ENCODE measurements around the gene JAK2. TPM values are rescaled to one million over a fixed set of nuclear protein-coding genes. Genes with fewer than 3 reads are reported as not detected.
"Not testable (repeated sequence)": the region's sequence is repeated elsewhere in the genome, so short reads cannot be mapped to it uniquely, and the experiment has no call there.

The JAK2 gene
- total RNA-seq, 1 experiment from 2014 or later: 2.8 TPM

DNA sequence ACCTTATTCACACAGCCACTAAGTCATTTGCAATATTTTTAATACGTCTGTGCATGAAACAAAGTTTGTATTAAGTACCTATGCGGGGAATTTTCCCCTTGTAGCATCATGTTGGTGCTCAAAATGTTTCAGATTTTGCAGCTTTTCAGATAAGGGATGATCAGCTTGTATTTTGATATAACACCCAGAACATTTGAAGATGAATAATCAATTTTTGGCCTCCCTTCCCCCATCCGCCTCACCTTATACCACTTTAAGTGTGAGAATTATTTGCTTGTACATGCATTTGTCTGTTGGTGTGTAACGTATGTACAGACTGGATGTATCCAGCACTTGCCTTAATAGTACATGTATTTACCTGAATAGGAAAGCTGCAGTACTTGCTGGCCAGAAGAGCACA lies 1.7 kb downstream of the JAK2 start:
- H3K36me3 ChIP-seq (replicated peaks; ENCODE audit: control insufficient read depth, insufficient read depth, low read length): no peaks in the 10 kb centered on the region
- 0 out of 2 replicates have a peak, but pooled peaks cover 1% of the 10 kb centered on the region for H3K27me3 ChIP-seq (ENCODE audit: control insufficient read depth, insufficient read depth, low read length)
- DNase-seq: no peak
- no peak overlapping the region for H3K4me3 ChIP-seq (ENCODE audit: insufficient read depth, low read depth, low read length)

GRCh38 chr9:4987961-4988421 lies 2.9 kb downstream of the JAK2 start:
- Histone ChIP-seq H3K36me3 (replicated peaks; ENCODE audit: control insufficient read depth, insufficient read depth, low read length) (no peaks in the 10 kb centered on the region), H3K4me3 (ENCODE audit: insufficient read depth, low read depth, low read length) (no peak overlapping the region), H3K27me3 (ENCODE audit: control insufficient read depth, insufficient read depth, low read length) (0 out of 2 replicates have a peak, but pooled peaks cover 1% of the 10 kb centered on the region)
- DNase-seq: peak; percentile 71

GRCh38 chr9:4992872-4993271 lies 7.8 kb downstream of the JAK2 start:
- Histone ChIP-seq H3K4me3 (ENCODE audit: insufficient read depth, low read depth, low read length) (no peak overlapping the region), H3K27me3 (ENCODE audit: control insufficient read depth, insufficient read depth, low read length) (no peaks in the 10 kb centered on the region), H3K36me3 (replicated peaks; ENCODE audit: control insufficient read depth, insufficient read depth, low read length) (no peaks in the 10 kb centered on the region)
- no peak for DNase-seq

- Histone ChIP-seq H3K36me3 (replicated peaks; ENCODE audit: control insufficient read depth, insufficient read depth, low read length) (no peaks in the 10 kb centered on the region), H3K27me3 (ENCODE audit: control insufficient read depth, insufficient read depth, low read length) (no peaks in the 10 kb centered on the region), H3K4me3 (ENCODE audit: insufficient read depth, low read depth, low read length) (no peak overlapping the region)
- DNase-seq: no peak
Measured at GRCh38 chr9:4994166-4994890, 9.3 kb downstream of the JAK2 start.

DNA sequence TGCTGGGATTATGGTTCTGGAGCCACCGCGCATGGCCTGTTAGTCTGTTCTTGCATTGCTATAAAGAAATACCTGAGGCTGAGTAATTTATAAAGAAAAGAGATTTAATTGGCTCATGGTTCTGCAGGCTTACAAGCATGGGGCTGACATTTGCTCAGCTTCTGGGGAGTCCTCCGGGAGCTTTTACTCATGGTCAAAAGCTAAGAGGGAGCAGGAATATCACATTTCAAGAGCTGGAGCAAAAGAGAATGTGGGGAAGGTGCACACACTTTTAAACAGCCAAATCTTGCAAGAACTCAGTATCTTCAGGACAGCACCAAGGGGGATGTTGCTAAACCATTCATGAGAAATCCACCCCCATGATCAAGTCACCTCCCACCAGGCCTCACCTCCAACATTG lies 12.1 kb downstream of the JAK2 start:
- Histone ChIP-seq H3K4me3 (ENCODE audit: insufficient read depth, low read depth, low read length) (no peak overlapping the region), H3K27me3 (ENCODE audit: control insufficient read depth, insufficient read depth, low read length) (no peaks in the 10 kb centered on the region), H3K36me3 (replicated peaks; ENCODE audit: control insufficient read depth, insufficient read depth, low read length) (no peaks in the 10 kb centered on the region)
- DNase-seq: no peak

DNA sequence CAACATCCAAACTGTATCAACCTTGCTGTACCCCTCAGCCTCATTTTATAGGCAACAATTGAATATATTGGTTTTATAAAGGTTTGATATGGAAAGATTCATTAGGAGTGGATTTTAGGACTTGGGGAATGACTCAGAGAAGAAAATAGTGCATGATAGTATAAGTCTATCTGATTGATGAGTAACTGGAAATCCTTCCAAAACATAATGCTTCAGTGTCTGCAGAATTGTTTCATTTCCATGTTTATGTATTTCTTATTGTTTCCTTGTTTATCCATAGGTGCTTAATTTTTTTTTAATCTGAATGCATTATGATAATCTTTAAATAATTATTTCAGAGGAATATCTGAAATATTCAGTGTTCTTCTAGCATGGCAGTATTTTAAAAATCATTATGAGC lies 12.6 kb downstream of the JAK2 start:
- no peak for DNase-seq
- Histone ChIP-seq H3K36me3 (replicated peaks; ENCODE audit: control insufficient read depth, insufficient read depth, low read length) (no peaks in the 10 kb centered on the region), H3K4me3 (ENCODE audit: insufficient read depth, low read depth, low read length) (no peak overlapping the region), H3K27me3 (ENCODE audit: control insufficient read depth, insufficient read depth, low read length) (no peaks in the 10 kb centered on the region)

DNA sequence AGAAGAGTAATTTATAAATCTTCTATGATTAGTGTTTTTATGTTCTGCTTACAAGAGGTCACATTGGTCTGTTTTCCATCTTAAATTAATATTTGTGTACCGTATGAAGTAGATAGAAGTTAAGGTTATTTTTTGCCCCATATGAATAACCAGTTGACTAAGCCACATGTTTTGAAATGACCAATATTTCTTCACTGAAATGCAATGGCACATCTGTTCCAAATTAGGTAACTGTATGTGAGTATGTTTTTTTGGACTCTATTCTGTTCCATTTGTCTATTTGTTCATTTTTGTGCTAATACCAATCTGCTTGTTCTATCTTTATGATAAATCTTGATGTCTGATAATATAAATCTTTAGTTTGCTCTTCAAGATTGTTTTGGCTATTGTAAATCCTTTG lies 17.7 kb downstream of the JAK2 start:
- Histone ChIP-seq H3K36me3 (replicated peaks; ENCODE audit: control insufficient read depth, insufficient read depth, low read length) (no peaks in the 10 kb centered on the region), H3K4me3 (ENCODE audit: insufficient read depth, low read depth, low read length) (no peak overlapping the region), H3K27me3 (ENCODE audit: control insufficient read depth, insufficient read depth, low read length) (no peaks in the 10 kb centered on the region)
- DNase-seq: no peak

DNA sequence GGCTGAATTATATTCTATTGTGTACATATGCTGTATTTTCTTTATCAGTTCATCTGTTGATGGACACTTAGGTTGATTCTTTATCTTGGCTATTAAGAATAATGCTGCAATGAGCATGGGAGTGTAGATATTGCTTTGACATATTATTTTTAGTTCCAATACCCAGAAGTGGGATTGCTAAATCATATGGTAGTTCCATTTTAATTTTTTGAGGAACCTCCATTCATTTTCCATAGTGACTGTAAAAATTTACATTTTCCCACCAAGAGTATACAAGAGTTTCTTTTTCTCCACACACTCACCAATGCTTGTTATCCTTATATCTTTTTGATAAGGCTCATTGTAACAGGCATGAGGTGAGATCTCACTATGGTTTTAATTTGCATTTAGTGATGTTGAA lies 19.4 kb downstream of the JAK2 start:
- Histone ChIP-seq H3K4me3 (ENCODE audit: insufficient read depth, low read depth, low read length) (no peak overlapping the region), H3K27me3 (ENCODE audit: control insufficient read depth, insufficient read depth, low read length) (no peaks in the 10 kb centered on the region), H3K36me3 (replicated peaks; ENCODE audit: control insufficient read depth, insufficient read depth, low read length) (no peaks in the 10 kb centered on the region)
- DNase-seq: no peak

DNA sequence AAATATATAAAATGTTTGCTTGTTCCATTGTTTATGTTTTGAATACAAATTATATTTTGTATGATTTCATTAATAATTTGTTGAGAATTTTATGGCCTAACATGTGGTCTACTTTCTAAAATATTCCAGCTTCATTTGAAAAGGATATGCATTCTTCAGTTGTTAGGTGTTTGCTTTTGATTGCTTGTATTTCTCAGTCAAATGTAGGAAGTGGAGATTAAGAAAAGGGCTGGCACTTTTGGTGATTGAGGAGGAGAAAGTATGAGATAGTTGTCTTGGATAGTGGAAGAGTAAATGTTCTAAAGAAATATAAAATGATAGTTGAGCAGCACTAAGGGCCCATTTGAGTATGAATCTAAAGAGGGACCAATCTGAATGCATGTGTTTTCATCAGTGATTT lies 23.1 kb downstream of the JAK2 start:
- no peak overlapping the region for H3K4me3 ChIP-seq (ENCODE audit: insufficient read depth, low read depth, low read length)
- no peaks in the 10 kb centered on the region for H3K27me3 ChIP-seq (ENCODE audit: control insufficient read depth, insufficient read depth, low read length)
- no peak for DNase-seq
- H3K36me3 ChIP-seq (replicated peaks; ENCODE audit: control insufficient read depth, insufficient read depth, low read length): no peaks in the 10 kb centered on the region

- DNase-seq: no peak
- no peaks in the 10 kb centered on the region for H3K36me3 ChIP-seq (replicated peaks; ENCODE audit: control insufficient read depth, insufficient read depth, low read length)
- no peak overlapping the region for H3K4me3 ChIP-seq (ENCODE audit: insufficient read depth, low read depth, low read length)
- H3K27me3 ChIP-seq (ENCODE audit: control insufficient read depth, insufficient read depth, low read length): no peaks in the 10 kb centered on the region
Measured at GRCh38 chr9:5013374-5013773, 28.3 kb downstream of the JAK2 start.

DNA sequence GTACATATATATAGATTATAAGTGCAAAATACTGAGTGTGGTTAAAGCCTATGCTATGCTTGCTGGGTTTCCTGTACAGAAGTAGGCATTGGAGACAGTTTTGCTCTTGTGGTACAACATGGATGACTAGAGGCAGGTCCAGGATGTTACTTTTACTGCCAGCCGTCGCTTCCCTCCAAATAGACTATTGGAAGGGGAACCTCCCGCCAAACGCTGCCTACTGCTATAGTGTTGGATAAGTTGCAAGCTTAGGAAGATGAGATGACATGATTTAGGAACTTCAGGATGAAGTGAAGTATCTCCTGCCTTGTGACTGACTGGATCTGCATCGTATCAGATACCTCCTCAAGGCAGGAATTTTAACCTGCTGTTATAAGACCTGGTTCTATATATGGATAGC lies 30.9 kb downstream of the JAK2 start:
- DNase-seq: no peak
- H3K27me3 ChIP-seq (ENCODE audit: control insufficient read depth, insufficient read depth, low read length): no peaks in the 10 kb centered on the region
- no peaks in the 10 kb centered on the region for H3K36me3 ChIP-seq (replicated peaks; ENCODE audit: control insufficient read depth, insufficient read depth, low read length)
- no peak overlapping the region for H3K4me3 ChIP-seq (ENCODE audit: insufficient read depth, low read depth, low read length)

- H3K36me3 ChIP-seq (replicated peaks; ENCODE audit: control insufficient read depth, insufficient read depth, low read length): no peaks in the 10 kb centered on the region
- H3K27me3 ChIP-seq (ENCODE audit: control insufficient read depth, insufficient read depth, low read length): no peaks in the 10 kb centered on the region
- no peak for DNase-seq
- H3K4me3 ChIP-seq (ENCODE audit: insufficient read depth, low read depth, low read length): no peak overlapping the region
Measured at GRCh38 chr9:5025416-5025815, 40.3 kb downstream of the JAK2 start.

DNA sequence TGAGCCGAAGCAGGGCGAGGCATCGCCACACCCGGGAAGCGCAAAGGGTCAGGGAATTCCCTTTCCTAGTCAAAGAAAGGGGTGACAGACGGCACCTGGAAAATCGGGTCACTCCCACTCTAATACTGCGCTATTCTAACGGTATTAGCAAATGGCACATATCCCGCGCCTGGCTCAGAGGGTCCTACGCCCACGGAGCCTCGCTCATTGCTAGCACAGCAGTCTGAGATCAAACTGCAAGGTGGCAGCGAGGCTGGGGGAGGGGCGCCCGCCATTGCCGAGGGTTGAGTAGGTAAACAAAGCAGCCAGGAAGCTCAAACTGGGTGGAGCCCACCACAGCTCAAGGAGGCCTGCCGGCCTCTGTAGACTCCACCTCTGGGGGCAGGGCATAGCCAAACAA lies 46.9 kb downstream of the JAK2 start:
- DNase-seq; H3K36me3 ChIP-seq (replicated peaks; ENCODE audit: control insufficient read depth, insufficient read depth, low read length); H3K27me3 ChIP-seq (ENCODE audit: control insufficient read depth, insufficient read depth, low read length); H3K4me3 ChIP-seq (ENCODE audit: insufficient read depth, low read depth, low read length): not testable (repeated sequence)

DNA sequence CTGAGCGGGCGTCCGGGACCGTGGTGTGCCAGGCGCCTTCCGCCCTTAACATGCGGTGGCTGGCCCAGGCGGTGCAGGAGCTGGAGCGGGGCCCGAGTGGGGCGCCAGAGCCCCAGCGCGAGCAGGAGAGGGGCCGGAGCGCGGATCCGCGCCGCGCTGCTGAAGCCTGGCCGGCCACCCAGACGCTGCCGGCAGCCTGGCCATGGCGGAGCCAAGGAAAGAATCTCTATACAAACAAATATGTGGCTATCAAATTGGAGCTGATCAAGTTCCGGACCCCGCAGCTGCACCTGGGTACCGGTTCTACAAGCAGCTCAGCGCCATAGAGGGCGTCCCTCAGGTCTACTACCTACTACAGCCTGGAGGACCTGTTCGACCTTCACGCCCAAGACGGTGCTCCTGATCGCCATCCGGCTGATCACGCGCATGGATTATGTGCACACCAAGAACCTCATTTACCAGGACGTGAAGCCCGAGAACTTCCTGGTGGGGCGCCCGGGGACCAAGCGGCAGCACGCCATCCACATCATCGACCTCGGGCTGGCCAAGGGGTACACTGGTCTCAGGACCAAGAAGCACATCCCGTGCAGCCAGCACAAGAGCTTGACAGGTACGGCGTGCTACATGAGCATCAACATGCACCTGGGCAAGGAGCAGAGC lies 55.8 kb downstream of the JAK2 start:
- no peaks in the 10 kb centered on the region for H3K27me3 ChIP-seq (ENCODE audit: control insufficient read depth, insufficient read depth, low read length)
- DNase-seq: peak; percentile 10
- H3K4me3 ChIP-seq (ENCODE audit: insufficient read depth, low read depth, low read length): no peak overlapping the region
- no peaks in the 10 kb centered on the region for H3K36me3 ChIP-seq (replicated peaks; ENCODE audit: control insufficient read depth, insufficient read depth, low read length)

GRCh38 chr9:5041390-5042115 lies 56.5 kb downstream of the JAK2 start:
- no peaks in the 10 kb centered on the region for H3K36me3 ChIP-seq (replicated peaks; ENCODE audit: control insufficient read depth, insufficient read depth, low read length)
- DNase-seq: peak; percentile 11
- no peak overlapping the region for H3K4me3 ChIP-seq (ENCODE audit: insufficient read depth, low read depth, low read length)
- H3K27me3 ChIP-seq (ENCODE audit: control insufficient read depth, insufficient read depth, low read length): no peaks in the 10 kb centered on the region

Measured in H7 (cell line).